Omental fat pad (tissue), 4 donors: ENCODE measurements around the gene RAB11FIP3. TPM values are rescaled to one million over a fixed set of nuclear protein-coding genes. Genes with fewer than 3 reads are reported as not detected.

Source experiments
- ATAC-seq: fragments of 150-250 bp; one replicate; pipeline ENCODE4 v1.9.1; 2016; ENCODE audit warnings: mild to moderate bottlenecking, moderate library complexity; ENCODE audit not compliant: low FRiP score
- DNase-seq: peaks from one replicate; pipeline ENCODE4 v3.0.0-alpha.2; 2019; ENCODE audit warnings: low spot score
- CTCF ChIP-seq, 3 donors: fragments of 450-650 bp; IDR thresholded peaks; one replicate each; pipeline ENCODE4 v1.5.1; 2016 to 2017; ENCODE audit warnings: antibody characterized with exemption in 3 of 3, mild to moderate bottlenecking in 3 of 3, moderate library complexity in 2 of 3
- total RNA-seq, 4 donors: library from RNA; depleted of rRNA; stranded (reverse); fragments of >200 nt; gene quantifications; one replicate each; pipeline ENCODE4 v1.1.0, GENCODE V29; 2016

Gene RAB11FIP3
- total RNA-seq, 4 donors from 2014 or later: 24.9 to 52.2 (median 48.7) TPM

GRCh38 chr16:534856-535445 lies 109.5 kb downstream of the RAB11FIP3 start:
- DNase-seq (no peak), ATAC-seq (no peak)
- no peak for TF ChIP-seq CTCF (IDR thresholded peaks at IDR 0.05)

GRCh38 chr16:535446-536405 lies 110.3 kb downstream of the RAB11FIP3 start:
- no peak for ATAC-seq
- DNase-seq: no peak

GRCh38 chr16:536746-537145 lies 111.3 kb downstream of the RAB11FIP3 start:
- DNase-seq (no peak), ATAC-seq (no peak)
- no peak for TF ChIP-seq CTCF (IDR thresholded peaks at IDR 0.05)

More at GRCh38 chr16:535446-536405, 110.3 kb downstream of the RAB11FIP3 start:
- no peak for TF ChIP-seq CTCF (IDR thresholded peaks at IDR 0.05)

GRCh38 chr16:537415-538335 lies 112.2 kb downstream of the RAB11FIP3 start:
- no peak for ATAC-seq
- no peak for DNase-seq
- no peak for TF ChIP-seq CTCF (IDR thresholded peaks at IDR 0.05)

DNA sequence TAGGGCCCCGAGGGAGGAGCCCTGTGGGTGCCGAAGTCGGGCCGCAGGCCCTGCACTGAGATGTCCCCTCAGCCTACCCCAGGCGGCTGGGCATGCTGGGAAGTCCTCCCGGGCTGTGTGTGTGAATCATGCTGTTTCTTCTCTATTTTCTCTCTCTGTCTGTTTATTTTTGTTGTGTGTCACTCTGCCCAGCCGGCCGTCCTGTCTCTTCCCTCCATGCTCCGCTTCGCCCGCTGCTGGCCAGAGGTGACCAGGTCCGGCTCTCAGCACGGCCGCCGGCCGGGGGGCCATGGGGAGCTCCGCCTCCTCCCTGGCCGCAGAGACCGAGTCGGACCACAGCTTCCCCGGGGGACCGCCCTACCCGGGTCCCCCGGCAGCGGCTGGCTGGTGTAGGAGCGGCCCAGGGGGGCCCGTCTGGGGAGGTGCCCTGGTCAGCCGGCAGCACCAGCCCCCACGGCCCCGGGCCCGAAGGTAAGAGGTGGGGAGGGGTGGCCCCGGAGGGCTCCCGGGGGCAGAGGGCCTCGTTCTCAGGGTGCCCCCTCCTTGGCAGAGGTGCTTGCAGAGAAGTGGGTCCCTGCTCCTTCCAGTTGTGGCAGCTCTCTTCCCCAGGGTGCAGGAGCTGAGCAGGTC lies 114.6 kb downstream of the RAB11FIP3 start:
- no peak for ATAC-seq
- TF ChIP-seq CTCF (IDR thresholded peaks at IDR 0.05): no peak
- DNase-seq: no peak

DNA sequence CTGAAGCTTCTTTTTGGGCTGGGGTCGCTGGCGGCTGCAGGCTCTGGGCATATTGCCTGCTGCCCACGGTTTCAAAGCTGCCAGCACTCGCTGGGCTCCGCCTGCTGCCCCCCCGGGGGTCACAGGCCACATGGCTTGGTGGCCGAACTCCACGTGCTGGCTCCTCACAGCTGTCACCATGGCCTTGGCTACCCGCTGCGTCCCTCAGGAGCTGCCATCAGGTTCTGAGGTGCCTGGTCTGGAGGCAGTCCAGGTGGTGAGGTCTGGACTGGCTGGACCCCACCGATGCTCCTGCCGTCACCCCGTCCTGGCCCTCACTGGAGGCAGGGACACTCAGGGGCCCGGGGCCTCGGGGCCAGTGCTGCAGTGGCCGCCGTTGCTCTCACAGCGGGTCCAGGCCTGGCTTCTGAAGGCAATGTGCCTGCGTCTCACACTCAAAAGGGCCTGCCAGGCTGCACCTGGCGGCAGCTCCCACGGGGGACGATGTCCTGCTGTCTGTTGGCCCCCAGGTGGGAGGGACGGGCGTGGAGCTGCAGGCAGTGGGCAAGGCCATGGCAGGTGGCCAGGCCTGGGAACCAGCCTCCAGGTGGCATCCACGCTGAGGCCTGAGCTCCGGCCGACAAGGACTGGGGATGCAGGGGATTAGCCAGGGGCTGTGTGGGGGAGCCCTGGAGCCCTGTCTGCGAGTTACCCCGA lies 115.3 kb downstream of the RAB11FIP3 start:
- no peak for TF ChIP-seq CTCF (IDR thresholded peaks at IDR 0.05)
- no peak for DNase-seq
- no peak for ATAC-seq
